Muscle of arm (tissue), 12 donors: ENCODE data around the gene GALE. TPM values are rescaled to one million over a fixed set of nuclear protein-coding genes. Genes with fewer than 3 reads are reported as not detected.
"Not testable (repeated sequence)": the region's sequence is repeated elsewhere in the genome, so short reads cannot be mapped to it uniquely, and the experiment has no call there.

Experiments used
- DNase-seq: peaks from one replicate; pipeline ENCODE4 v3.0.0-alpha.2; 2013
- polyA plus RNA-seq, 12 donors: library from polyadenylated mRNA; unstranded; fragments of 120-200 nt; gene quantifications; one replicate each; pipeline ENCODE4 v1.2.1, GENCODE V29; 2013; ENCODE audit not compliant: insufficient read length in 12 of 12

The GALE gene
- polyA plus RNA-seq, 12 donors: 12.9 to 69.3 (median 19.7) TPM; not detected in 1

DNA sequence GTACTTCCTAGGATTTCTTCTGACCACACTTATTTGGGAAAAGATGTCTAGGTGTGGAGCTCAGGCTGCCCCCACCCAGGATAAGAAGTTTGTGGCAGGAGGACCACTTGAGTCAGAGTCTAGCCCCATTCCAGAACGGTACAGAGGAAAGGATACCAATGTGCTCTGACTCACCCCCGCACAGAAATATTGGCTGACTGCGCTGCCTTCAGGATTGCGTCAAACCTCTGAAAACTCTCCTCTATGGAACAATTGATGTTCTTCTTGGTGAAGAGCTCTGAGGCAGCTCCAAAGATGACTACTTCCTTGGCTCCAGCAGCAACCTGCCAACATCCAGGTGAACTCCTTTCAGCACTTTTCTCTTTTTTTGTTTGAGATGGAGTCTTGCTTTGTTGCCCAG, 13.5 kb upstream of the GALE start:
- DNase-seq: no peak

DNA sequence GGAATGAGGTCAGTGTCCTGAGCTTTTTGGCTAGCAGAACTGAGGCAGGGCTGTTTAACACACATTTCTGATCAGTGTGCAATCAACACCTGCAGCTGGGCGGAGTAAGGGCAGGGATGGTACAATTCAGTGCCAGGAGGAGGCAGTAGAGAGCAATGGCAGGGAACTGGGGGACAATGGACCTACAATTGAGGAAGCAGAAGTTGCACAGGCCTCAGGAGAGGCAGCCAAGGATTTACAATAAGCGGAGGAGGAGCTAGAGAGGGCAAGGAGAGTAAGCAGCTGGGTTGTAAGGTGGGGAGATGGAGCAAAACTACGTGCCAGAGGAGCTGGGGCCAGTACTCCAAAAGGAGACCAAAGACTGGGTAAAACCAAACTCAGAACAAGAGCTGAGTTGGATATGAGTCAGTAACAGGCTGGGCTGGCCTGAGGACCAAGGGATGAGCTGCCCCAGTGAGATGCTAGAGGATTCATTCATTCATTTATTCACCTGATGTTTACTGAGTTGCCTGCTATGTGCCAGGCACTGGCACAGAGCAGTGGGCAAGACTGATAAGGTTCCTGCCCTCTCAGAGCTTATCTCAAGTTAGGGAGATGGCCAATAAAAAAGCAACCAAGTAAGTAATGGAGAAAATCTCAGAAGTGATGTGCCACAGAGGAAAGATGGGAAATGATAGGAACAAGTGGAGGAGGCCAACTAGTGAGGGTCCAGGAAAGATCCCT, 10.4 kb upstream of the GALE start:
- DNase-seq: no peak

DNA sequence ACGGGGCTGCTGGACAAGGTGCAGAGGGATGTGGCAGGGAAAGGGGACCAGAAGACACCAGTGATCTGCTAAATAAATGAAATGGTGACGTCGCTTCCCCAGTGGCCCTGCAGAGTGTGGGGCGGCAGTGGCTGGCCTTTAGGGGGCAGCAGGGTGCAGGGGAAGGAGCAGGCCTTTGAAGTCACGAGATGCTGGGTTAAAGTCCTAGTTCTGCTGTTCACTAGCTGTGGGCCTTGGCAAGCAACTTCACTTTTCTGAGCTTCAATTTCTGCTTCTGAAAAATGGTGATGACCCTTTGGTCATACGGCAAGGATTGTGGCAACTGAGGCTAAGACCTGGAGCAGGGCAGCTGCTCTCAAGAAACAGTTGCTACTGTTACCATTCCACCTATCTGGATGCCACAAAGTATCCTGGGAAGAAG, 9.2 kb upstream of the GALE start:
- no peak for DNase-seq

DNA sequence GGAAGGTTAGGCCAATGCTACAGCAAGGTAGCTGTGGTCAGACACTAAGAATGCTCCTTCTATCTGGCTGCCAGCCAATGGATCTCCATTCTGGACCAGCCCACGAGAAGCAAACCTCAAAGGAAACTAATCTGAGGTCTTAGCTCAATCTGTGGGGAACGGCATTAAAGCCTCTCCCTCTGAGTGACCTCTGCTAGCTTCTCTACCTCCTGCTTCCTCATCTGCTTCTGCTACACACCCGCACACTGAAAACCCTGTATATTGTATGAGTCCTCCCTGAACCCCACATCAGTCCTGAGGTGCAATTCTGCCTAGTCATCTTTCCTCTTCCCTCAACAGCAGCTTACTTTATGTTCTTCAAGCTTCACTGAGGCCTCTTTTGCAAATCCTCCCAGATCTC, 6.9 kb upstream of the GALE start:
- DNase-seq: no peak

DNA sequence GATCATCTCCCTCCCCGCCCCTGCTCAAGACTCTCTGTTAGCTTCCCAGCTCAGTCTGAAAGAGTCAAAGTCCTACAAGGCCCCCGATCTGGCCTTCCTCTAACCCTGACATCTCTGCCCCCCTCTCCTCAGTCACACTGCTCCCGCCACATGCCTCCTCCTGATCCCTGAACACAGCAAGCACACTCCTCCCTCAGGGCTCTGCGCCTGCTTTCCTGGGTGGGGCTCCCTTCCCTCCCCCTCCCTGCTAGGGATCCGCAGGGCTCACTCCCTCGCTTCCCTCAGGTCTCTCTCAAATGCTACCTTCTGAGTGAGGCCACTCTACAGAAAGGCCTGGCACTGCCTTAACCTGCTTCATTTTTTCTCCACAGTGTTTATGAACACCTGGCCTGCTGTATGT, 5.7 kb upstream of the GALE start:
- no peak for DNase-seq

DNA sequence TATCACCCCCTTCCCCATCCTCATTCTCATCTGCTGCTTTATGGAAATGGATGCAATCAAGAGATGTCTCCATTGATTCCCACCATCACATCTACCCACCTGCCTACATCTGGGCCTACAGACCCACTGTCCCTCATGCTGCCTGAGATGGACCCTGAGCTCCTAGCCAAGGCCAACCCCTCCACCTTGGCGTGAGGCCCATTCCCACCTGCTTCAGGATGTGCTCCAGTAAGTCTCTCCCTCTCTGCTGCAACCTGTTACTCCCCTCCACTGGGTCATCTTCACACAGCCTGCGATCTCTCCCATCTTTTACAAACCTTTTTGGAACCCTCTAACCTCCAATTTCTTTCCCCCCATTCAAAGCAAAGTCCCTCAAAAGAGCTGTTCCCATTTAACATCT, 4.5 kb upstream of the GALE start:
- DNase-seq: no peak

DNA sequence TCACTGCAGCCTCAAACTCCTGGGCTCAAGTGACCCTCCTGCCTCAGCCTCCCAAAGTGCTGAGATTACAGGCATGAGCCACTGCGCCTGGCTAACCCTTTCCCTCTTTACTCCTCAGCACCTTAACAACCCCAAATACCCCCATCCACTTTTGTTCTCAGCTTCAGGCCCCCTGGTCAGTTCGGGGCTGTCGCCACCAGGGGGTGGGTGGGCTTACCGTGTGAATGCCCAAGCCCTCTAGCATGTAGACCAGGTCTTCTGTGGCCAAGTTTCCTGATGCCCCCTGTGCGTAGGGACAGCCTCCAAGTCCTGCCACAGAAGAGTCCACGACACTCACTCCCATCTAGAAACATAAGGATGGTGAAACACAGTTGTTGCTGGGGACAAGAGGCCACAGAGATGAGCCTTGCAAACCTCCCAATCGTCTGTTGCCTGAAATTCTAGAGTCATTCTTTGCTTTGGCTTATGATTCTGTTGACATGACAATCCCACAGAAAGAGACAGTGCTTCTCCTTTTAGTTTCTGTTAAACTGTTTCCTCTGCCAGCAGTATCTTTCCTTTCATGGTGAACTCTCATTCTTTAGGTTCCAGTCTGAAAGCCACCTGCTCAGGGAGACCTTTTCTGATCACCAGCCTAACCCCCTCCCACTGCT, 3.8 kb upstream of the GALE start:
- DNase-seq: no peak

DNA sequence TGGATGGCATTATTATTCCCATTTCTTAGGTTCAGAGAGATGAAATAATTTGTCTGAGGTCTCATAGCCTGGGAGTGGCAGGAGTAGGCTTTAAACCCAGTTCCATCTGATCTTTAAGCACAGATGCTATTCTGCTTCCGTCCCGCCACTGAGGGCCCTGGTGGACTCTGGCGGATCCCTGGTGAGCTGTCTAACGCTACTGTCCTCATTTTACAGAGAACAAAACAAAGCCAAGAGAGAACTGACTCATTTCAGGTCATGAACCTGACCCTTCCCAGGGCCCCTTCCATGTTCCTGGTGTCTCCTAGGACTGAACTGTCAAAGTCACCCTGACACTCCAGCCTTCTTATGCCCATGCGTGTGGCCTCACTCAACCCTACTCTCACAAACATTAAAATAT, 3.1 kb upstream of the GALE start:
- DNase-seq: no peak

DNA sequence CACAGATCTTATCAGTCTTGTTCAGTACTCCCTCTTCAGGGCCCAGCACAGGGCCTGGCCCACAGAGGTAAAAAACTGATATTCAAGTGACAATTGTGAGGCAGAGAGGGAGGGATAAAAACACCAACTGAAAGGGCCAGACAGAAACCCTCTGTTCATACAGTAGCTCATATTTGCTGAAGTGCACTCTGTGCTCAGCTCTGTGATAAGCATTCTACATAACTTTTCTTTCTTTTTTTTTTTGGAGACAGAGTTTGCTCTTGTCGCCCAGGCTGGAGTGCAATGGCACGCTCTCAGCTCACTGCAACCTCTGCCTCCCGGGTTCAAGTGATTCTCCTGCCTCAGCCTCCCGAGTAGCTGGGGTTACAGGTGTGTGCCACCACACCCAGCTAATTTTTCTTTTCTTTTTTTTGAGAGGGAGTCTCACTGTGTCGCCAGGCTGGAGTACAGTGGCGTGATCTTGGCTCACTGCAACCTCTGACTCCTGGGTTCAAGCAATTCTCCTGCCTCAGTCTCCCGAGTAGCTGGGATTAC, 2.3 kb upstream of the GALE start:
- not testable (repeated sequence) for DNase-seq

DNA sequence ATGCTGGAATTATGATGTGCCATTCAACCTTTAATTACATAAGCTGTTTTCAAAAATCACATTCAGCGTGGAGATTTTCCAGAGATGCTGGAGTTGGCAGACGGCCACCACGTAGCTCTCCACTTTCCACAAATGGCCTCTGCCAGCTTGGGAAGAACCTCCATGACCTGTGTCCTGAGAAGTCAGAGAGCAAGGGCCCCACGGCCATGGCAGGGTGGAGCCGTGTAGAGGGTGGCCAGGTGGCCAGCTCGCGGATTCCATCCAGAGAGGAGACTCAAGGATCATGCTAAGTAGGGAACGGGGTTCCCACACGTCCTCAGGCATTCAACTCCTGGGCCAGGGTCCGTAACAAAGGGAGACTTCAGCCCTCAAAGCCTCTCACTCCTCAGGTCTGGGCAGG, 1.3 kb upstream of the GALE start:
- no peak for DNase-seq

DNA sequence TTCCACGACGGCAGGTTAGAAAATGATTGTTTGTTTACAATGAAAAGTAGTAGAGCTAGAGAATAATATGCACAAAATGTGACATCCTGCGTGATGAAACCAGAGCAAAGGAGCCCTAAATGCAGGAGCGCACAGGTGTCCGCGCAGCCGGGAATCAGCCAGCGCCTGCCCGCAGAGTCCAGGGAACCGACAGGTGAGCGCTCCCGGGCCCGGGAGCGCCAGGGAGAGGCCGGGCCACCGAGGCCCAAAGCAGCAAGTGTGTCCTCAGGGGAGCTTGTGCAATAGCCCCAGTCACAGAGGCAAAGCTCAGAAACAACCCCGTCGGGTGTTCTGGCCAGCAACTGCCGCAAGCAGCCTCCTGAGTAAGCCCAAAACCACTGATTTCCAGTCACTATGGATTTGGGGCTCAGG, 789 bp upstream of the GALE start:
- no peak for DNase-seq

DNA sequence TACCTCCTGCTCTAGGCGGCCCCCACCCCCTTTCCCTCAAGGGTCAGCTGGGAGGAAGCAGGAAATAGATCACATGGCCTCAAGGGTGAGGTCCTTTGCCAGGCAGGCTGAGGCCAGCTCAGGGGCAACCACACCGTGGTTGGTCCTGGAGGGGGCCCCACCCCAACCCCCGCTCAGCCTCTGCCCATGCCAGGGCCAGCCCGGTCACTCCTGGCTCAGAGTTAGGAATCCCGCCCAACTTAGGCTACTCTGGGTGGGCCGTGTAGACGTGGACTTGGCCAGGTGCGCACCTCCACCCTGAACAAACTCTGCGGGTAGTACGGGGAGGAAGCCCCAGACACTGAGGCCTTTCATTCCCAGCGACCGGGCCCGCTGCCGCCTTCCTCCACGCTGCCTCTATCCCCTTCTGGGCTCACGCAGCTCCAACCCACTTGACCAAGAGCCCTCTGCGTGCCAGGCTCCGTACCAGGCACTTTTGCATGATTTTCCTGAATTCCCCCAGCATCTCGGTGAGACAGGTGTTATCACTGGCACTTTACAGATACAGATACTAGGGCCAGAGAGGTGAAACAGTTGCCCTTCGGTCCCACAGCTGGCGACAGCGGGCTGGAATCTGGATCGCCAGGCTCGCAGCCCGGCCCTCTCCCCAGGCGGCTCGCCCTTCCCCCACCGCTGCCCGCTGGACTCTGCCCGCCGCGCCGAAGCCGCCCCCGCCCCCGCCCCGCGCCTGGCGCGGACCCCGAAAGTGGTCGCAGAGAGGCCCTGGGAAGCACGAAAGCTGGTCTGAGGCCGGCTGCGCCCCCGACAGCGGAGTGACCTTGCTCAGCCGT, 769 bp downstream of the GALE start:
- DNase-seq: no peak

DNA sequence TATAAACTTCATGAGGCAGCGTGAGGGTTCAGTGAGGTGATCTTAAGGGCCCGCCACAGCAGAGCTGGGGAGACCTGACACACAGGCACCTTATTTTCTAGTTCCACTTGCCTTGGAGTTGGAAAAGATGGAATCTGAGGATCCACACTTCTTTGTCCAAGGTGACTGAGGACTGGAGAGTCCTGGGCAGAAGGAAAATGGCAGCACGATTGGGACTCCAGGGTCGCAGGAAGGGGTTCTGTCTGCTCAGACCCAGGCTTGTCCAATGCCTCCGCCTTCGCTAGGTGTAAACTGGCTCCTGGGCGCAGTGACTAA, 1.3 kb downstream of the GALE start:
- DNase-seq: no peak

DNA sequence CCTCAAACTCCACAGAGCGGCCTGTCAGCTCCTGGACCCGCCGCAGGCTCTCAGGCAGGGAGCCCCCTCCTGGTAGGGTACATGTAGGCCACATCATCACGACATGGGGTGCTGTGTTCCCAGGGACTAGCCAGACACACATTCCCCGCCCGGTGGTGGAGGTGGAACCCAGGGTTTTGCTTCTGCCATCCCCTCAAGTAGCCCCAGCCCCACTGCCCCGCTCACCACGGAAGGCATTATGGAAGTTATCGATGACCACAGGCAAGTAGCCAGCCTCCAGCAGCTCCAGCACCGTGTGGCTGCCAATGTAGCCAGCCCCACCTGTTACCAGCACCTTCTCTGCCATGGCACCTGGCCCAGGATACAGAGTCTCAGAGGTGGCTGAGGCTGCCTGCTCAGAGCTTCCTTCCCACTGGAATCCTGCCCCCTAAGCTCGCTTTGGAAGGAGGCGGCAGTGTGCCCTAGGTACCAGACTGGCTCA, 1.9 kb downstream of the GALE start:
- DNase-seq: no peak

DNA sequence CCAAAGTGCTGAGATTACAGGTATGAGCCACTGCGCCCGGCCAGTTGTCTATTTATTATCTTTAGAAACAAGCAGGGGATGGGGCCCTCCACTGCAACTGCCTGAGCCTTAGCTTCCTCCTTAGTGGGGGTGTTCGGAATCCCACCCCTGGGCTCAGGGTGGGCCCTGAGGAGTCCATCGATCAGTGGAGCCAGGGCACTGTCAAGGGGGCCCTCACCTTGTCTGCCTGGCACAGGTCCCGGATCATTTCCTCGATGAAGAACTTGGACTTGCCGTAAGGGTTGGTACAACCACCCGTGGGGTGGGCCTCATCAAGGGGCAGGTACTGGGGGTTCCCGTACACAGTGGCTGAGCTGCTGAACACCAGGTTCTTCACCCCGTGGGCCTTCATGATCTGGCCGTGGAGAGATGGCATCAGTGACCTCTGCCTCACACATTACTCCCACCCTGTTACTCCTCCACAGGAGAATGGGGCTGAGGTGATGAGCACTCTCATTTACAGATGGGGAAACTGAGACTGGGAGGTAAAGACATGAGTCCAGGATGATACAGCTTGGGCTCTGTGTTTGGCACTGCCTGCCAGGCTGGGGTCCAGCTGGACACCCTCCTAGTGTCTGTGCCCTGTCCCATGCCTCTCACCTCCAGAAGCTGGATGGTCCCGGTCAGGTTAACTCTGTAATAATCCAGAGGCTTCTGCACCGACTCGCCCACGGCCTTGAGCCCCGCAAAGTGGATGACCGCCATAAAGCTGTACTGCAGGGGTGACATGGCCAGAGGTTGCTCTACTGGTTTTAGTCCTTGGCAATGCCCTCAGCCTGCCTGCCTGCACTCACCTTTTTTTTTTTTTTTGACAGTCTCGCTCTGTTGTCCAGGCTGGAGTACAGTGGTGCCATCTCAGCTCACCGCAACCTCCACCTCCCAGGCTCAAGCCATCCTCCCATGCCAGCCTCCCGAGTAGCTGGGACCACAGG, 2.8 kb downstream of the GALE start:
- DNase-seq: no peak

DNA sequence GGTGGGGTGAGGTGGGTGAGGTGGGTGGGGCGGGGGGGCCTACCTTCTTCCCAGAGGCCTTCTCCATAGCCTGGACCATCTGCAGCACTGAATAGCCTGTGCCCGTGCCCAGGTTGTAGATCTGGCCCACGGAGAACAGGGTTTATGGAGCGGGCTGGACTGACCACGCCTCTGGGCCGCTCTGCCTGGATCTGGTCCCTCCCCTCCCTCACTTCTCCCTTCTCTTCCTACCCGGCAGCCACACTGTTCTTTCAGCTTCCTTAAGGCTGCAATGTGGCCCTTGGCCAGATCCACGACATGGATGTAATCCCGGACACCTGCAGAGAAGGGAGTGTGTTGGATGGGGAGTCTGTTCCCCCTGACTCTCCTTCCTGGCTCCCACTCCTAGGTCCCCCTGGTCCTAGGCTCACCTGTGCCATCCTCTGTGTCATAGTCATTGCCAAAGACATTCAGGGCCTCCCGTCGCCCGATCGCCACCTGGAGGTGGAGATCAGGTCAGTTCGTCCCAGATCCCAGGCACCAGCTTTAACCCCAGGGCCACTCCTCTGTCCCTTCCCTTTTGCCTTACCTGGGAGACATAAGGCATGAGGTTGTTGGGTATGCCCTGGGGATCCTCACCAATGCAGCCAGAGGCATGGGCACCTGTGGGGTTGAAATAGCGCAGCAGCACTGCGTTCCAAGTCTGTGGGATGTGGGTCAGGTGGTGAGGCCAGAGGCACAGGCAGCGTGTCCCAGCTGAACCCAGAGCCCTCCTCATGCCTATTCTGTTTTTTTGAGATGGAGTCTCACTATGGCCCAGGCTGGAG, 3.9 kb downstream of the GALE start:
- DNase-seq: no peak

DNA sequence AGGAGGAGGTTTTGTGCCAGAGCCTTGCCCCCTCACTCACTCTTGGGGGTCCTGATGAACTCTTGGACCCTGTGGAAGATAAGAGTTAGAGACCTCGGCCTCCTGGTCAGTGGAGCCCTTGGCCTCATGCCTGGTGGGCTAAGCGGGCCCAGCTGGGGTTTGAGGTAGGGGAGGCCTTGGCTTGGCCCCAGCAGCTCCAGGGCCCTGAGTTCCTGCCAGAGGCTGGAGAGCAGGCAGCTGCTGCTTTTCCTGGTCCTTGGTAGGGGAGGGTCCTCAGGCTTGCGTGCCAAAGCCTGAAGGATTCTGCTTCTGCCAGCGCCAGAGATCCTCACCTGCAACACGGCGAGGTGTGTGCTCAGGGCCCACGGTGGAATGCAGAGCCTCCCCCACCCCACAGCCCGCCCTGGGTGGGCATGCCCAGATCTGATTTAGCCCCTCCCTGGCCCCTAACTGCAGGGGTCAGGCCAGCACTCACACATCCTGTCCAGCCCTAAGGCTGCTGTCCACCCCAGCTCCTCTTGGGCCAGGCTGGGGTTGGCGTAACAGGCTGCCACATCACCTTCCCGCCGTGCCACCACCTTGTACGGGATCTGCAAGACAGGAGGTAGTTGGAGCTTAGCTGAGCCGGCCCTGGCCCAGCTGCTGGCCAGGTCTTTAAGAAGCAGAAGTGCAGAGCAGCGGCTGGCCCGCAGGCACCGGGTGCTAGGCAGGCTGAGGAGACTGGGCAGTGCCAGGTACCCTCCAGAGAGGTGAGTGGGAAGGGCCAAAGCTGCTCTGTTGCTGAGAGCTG, 4.7 kb downstream of the GALE start:
- DNase-seq: no peak

DNA sequence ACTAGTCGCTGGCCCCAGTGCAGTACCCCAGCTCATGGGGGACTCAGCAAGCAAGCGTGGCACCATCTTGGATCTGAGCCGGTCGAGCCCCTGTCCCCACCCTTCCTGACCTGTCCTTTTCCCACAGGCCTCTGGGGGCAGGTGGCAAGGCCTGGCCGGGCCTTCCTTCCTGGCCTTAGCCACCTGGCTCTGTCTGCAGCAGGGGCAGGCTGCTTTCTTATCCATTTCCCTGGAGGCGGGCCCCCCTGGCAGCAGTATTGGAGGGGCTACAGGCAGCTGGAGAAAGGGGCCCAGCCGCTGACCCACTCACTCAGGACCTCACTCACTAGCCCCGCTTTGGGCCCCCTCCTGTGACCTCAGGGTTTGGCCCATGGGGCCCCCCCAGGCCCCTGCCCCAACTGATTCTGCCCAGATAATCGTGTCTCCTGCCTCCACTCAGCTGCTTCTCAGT, 5.8 kb downstream of the GALE start:
- not testable (repeated sequence) for DNase-seq
